ENCODE data around the gene GHRL.
A peak's percentile ranks its signal among the peaks of the same experiment; 100 is the strongest.
"Not testable (repeated sequence)": the region's sequence is repeated elsewhere in the genome, so short reads cannot be mapped to it uniquely, and the experiment has no call there.

The GHRL gene

DNA sequence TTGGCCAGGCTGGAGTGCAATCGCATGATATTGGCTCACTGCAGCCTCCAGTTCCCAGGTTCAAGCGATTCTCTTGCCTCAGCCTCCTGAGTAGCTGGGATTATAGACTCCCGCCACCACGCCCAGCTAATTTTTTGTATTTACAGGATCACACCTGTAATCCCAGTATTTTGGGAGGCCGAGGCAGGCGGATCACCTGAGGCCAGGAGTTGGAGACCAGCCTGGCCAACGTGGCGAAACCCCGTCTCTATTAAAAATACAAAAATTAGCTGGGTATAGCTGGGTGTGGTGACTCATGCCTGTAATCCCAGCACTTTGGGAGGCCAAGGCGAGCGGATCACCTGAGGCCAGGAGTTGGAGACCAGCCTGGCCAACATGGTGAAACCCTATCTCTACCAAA, 20.3 kb downstream of the GHRL start:
- not testable (repeated sequence) for DNase-seq

DNA sequence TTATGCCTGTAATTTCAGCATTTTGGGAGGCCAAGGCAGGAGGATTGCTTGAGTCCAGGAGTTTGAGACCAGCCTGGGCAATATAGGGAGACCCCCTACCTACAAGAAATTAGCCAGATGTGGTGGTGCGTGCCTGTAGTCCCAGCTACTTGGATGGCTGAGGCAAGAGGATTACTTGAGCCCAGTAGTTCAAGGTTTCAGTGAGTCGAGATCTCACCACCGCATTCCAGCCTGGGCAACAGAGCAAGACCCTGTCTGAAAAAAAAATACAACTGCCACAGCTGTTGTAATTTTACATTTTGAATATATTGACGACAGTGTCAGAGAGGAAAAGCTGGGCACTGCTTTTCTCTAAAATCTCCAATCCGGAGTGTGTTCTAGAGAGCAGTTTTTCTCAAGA, 23.3 kb downstream of the GHRL start:
- DNase-seq: no peak

DNA sequence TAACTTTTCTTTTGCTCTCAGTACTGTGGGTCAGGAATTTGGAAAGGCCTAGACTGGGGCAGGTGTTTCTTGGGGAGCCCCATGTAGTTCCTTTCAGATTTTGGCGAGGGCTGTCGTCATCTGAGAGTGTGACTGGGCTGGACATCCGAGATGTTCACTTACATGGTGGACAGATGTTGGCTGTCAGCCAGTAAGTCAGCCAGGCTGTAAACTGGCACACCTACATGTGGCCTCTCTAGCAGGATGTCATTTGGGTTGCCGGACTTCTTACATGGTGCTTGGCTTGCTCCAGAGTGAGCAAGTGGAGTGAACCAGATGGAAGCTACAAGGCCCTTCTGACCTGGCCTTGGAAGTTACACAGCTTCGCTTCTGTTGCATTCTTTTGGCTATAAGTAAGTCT, 23.8 kb downstream of the GHRL start:
- no peak for DNase-seq

DNA sequence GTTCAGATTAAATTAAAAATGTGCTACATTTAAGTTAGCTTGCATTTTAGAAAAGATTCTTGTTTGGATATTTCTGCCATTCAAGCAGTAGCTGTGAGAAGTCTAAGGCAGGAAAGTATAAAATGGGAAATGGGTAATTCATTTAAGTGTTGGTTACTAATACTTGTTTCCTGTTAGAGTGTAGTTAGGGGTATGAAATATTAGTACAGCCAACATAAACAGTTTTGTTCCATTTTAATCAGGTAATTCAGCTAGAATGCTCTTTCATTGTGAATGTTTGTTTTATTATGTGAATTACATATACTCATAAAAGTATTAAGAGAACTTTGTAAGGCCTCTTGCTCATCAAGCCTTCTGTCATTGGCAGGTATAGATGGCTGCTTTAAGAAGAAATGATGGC, 24.6 kb downstream of the GHRL start:
- no peak for DNase-seq

DNA sequence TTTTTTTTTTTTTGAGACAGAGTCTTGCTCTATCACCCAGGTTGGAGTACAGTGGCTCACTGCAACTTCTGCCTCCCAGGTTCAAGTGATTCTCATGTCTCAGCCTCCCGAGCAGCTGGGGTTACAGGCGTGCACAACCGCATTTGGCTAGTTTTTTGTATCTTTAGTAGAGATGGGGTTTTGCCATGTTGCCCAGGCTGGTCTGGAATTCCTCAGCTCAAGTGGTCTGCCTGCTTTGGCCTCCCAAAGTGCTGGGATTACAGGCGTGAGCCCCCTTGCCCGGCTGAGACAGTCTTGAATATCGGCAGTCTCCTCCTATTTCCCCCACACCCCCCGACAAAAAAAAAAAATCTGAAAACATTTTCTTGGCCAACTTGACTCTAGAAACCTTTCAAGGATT, 25.8 kb downstream of the GHRL start:
- not testable (repeated sequence) for DNase-seq

DNA sequence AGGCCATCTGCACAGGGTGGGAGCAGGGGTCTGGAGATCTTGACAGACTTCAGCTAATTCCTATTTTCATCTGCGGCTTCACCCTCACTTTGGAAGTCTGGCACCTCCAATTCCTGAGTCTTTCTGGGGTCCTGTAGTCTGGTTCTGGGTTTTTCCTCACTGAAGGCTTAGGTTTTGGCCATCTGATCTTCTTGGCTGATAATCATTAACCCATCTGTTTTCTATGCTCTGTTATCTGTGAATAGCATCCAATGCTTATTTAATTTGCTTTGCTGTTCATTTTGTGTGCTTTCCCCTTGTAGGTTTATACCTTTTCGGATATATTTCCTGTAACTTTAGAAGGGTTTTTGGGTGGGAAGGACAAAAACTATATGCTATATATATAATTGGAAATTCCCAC, 26.9 kb downstream of the GHRL start:
- DNase-seq: no peak

DNA sequence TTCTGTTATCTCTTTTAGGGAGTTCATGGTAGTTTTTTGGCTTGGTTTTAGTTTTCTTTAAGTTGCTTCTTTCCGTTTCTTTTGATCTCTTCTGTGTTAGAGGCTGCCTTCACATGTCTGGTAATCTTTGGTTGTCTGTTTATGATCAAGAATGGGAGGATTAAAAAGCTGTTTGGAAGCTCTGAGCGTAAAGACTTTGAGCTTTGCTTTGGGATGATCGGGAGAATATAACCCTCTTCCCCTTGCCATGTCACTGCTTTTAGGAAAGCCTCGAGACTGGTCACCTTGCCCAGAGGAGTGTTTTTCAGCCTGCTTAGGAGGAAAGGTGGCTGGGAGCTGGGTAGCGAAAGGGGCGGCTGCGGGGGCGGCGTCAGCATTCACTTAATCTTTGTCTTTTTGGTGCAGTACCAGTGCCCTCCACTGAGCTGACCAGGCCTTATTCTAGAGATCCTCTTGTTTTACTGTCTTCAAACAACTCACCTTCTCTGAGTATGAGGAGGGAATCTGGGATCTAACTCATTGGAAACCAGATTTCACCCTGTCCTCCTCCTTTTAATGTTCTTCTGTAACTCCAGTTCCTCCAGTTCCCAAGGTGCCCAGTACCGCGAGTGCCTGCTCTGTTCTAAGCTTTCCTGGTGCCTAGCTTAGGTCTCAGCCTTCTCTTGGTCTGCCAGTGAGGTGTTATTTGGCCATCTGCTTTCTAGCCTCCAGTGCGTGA, 28.9 kb downstream of the GHRL start:
- peak; percentile 71 for DNase-seq

DNA sequence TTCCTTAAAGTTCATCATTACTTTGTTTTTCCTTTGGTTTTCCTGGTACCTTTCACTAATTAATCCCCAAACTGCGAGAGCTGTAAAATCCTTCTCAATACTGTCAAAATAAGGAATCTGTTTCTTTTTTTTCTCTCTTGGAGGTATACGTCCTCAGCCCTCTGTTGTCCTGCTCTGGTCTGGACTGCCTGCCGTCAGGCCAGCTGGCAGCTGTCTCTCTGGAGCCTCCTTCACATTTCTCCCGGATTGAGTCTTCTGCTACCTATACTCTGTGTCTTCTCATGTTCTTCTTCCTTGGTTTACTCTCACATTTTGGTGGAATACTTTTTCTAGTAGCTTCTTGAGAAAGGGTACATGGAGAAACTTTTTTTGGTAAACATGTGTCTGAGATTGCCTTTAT, 30.7 kb downstream of the GHRL start:
- no peak for DNase-seq

DNA sequence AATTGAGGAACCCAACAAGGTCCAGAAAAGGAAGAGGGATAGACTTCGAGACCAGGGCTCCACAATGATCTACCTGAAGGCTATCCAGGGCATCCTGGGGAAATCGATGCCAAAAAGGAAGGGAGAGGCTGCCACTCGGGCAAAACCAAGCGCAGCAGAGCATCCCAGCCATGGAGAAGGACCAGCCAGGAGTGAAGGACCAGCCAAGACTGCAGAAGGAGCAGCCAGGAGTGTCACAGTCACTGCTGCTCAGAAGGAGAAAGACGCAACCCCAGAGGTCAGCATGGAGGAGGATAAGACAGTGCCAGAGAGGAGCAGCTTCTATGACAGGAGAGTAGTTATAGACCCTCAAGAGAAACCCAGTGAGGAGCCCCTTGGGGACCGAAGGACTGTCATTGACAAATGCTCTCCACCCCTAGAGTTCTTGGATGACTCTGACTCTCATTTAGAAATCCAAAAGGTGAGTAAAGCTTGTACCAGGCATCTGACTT, 32.5 kb downstream of the GHRL start:
- DNase-seq: no peak

DNA sequence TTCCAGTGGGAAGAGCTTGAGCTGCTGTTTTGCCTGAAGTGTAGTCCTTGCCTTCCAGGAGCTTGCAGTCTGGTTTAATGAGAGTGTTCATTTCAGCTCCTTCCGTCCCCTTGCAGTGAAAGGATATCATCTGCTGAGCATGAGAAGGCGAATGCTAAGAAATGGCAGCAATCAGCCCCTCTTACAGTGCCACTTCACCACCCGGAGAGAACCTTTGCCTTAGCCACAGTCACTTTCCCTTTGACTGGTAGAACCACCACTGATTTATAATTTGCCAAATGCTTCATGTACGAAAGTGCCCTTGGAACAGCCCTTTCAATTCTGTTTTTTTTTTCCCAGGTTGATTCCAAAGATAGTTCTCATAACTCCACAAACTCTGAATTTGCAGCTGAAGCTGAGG, 32.9 kb downstream of the GHRL start:
- DNase-seq: no peak

DNA sequence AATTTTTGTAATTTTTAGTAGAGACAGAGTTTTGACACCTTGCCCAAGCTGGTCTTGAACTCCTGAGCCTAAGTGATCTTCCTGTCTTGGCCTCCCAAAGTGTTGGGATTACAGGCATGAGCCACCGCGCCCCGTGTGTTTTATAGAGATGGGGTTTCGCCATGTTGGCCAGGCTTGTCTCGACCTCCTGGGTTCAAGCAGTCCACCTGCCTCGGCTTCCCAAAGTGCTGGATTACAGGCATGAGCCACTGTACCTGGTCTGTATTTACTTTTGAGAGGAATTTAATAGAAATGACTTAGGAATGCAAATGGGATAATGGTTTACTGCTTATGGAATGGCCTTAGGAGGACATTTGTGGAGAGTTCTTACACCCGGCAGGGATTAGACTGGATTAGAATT, 33.7 kb downstream of the GHRL start:
- DNase-seq: no peak

DNA sequence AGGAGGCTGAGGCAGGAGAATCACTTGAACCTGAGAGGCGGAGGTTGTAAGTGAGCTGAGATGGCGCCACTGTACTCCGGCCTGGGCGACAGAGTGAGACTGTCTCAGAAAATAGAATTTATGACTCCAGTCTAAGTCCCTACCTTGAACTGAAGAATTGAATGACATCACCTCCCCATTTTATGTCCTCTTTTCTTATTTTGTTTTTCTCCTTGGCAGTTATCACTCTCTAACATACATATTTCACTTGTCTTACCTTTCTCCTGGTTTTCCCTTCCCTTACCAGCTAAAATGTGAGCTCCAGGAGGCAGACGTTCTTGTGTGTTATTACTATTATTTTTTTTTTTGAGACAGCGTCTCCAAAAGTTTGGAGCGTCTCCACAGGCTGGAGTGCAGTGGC, 36.9 kb downstream of the GHRL start:
- no peak for DNase-seq

DNA sequence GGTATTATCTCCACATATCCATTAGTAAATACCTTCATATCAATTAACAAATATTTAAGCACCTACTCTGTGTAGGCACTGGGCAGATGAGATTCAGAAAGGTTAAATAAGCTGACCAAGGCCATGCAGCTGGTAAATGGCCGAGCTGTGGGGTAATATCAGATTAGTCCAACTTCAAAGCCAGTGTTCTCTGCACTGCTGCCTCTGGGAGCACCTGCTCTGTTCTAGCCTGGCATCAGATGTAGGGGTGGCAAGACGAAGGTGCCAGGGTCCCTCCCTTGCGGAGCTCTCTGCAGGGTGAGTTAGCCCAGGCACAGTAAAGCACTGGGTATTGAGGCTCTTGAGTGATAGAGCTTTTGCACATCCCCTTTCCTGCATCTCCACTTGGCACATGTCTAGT, 39.0 kb downstream of the GHRL start:
- no peak for DNase-seq

DNA sequence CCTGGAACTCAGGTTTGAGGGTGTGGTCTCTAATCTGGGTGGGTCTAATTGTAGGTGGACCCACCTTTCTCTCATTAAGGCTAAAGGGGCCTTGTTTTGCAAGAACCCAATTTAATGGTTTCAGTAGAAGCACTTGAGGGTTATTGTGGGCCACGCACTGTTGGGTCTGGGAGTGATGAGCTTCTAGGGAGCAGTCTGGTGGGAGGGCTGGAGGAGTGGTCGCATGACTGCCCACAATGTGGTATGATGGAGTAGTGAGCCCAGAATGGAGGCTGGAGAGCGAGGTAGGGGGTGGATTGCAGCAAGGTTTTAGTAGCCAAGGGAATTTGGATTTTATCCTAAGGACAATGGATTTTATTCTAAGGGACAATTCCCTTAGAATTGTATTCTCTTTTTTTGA, 41.7 kb downstream of the GHRL start:
- DNase-seq: no peak

DNA sequence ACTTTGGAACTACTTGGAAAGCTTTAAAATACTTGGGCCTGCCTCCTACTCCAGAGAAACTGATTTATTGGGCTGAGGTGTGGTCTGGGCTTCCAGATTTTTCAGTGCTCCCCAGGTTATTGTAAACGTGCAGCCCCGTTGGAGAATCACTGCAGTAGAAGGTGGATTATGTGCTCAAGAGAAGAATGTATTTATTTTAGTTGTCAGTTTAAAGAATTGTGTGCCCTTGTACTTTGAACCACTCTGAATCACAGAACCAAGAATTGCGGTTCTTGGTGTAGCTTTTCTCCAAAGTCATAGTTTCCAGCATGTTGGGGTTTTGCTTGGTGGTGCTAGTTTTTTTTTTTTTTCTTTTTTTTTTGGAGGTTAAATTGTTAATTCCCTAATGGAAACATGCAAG, 42.9 kb downstream of the GHRL start:
- no peak for DNase-seq

DNA sequence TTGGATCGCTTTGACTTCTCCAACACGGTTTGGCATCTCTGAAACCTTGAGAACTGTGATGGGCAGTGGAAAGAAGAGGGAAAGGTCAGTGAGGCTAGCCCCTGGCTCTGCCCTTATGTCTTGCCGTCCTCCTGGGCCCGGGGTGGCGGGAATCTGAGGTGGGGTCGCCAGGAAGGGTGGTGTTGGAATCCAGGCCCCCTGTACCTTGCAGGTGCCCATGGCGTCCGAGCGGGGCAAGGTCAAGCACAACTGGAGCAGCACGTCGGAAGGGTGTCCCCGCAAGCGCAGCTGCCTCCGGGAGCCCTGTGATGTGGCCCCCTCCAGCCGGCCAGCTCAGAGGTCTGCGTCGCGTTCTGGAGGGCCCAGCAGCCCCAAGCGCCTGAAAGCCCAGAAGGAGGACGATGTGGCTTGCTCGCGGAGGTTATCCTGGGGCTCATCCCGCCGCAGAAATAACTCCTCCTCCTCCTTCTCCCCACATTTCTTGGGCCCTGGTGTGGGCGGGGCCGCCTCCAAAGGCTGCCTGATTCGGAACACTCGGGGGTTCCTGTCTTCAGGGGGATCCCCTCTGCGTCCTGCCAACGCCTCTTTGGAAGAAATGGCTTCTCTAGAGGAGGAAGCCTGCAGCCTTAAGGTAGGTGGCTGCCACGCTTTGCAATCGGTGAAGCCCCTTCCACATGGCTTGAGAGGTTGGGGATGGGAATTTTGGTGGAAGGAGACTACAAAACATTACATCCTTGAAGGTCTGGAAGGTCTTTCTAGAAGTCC, 43.6 kb downstream of the GHRL start:
- peak; percentile 39 for DNase-seq

DNA sequence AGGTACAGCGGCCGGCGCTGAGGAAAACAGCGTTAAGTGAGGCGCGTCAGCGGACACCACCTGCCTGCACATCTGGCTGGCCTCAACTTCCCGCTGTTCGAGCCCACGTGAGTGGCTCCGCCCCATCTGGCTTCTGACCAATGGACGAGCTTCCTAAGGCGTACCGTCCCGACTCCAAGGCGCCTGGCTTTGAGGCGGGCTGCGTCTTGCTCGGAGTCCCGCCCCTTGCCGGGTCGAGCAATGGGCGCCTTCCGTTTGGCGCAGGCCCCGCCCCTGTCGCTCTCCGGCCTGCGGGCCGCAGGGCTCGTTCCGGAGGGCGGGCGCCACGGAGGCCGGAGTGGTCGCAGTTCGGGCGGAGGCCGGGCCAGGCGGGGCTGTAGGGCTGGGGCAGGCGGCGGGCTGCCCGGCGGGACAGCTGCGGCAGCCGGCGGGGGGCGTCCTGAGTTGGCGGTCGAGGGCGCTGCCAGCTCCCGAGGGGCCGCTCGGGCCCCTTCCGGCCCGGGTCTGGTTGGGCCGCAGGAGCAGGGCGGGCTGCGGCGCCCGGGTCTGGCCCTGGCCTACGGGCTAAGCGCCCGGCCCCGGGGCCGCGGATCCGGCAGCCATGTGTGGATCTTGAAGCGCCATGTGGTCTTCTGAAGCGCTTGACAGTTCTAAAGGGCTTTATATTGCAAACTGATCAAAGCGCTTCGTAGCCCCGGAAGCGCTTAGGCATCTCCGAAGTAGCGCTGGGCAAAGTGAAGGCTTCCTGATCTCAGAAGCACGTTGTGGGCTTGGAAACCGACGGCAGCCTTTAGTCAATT, 44.4 kb downstream of the GHRL start, which contains the start of gene TATDN2:
Gene TATDN2, plus strand, starts transcription at position 276 of the 800 bp plus-strand sequence. CDS start 742 bp downstream, outside the sequence.
- DNase-seq: peak; percentile 90

DNA sequence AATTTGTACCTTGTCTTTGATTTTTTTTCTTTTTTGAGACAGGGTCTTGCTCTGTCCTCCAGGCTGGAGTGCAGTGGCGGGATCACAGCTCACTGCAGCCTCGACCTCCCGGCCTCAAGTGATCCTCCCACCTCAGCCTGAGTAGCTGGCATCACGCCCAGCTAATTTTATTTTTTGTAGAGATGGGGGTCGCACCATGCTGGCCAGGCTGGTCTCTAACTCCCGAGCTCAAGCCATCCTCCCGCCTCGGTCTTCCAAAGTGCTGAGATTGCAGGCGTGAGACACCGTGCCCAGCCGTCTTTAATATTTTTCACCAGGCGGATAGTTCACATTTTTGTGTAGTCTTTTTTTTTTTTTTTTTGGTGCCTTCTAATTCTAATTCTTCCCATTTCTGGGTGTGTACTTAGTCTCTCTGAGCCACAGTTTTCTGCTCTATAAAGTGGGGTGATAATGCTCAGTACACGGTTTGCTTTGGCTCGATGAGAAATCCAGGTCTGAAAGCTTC, 45.0 kb downstream of the GHRL start:
- DNase-seq: no peak

DNA sequence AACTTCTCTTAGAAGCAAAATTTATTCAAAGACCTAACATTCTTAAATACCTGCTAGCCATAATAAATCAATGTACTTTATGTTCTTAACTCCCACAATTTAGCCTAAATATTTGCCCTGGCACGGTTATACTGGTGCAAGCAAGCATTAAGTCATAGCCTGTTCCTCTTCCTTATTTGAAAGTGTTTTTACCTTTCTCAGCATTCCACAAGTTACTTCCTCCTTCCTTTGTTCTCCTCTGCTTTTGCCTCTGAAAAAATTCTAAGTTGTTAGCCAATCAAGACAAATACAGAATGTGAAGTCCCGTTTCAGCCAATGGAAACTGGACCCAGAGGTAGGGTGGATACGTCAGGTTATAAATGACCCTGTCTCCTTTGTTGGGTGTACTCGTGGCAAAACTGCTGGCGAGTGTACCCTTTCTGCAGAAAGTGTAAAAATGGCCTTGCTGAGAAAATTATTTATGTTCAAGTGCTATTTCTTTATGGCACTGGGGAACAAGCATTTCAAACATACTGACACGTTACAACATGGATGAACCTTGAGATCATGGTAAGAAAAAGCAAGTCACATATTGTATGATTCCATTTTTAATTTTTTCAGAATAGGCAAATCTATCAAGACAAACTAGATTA, 47.5 kb downstream of the GHRL start:
- DNase-seq: no peak

DNA sequence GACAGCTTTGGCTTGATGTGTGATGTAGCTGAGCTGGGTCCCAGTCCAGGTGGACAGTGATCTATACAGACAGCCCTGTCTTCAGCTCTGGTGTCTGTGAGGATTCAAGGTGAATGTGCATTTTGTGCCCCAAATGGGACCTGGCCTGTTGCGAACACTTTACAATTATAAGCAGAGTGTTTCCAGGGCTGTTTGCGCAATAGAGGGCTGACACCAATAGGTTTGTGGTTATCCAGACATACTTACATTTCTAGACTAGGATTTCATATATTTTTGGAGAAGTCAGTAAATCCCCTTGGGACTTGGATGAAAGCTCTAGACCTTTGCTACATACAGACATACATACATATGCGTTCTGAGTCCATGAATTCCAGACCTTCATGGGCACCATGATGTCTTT, 48.7 kb downstream of the GHRL start:
- DNase-seq: no peak

DNA sequence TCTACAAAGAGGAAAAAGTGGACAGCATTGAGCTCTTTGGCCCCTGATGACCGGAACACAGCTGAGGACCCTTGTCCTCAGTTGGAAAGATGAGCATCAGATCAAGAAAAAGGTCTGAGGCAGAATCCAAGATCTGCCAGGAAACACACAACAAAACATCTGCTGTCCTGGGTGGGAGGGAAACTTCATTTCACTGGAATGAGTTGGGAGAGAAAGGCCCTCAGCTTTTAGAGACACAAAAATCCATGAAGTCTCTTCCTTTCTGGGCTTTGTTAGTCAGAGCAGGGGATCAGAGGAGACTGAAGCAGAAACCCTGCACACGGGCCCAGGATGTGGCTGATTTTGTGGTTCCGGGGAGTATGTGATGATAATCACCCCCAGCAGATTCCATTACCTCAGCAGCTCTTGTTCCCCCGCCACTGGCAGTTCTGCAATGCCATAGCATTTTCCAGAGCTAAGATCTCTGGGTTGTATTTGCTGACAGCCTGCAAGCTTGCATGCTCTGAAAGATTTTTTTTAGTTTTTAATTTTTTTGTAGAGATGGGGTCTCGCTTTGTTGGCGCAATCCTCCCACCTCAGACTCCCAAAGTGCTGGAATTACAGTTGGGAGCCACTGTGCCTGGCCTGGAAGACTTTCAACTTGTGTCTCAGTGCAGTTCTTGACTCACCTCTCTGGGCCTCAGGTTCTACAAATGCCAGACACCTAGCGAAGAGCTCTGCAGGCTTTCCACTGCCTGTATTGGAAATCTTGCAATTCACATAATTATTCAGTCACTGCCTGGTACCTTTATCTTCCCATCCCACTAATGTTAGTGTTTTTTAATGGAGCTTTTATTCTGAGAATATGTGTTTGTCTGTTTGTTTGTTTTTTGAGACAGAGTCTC, 50.3 kb downstream of the GHRL start:
- peak; percentile 73 for DNase-seq

DNA sequence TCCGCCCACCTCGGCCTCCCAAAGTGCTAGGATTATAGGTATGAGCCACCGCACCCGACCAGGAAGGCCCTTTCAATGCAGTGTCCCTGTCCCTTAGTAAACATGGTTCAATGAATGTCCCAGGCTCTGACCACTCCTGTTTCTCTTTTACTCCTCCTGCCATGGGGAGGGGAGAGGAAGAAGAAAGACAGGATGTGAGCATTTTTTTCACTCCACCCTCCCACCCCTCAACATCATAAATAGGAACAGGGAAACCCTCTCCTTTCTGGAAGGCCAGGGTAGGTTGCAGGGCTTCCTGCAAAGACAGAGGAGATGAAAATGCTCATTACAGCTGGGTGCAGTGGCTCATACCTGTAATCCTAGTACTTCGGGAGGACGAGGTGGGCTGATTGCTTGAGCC, 51.9 kb downstream of the GHRL start:
- no peak for DNase-seq

Data from activated CD4-positive, alpha-beta T cell treated with anti-CD3 and anti-CD28 coated beads, Interleukin-2, amount 50 U/mL, for 1 hour (primary cell).